Activated CD8-positive, alpha-beta memory T cell treated with anti-CD3 and anti-CD28 coated beads for 36 hours (primary cell): ENCODE measurements around the gene DDR1. TPM values are rescaled to one million over a fixed set of nuclear protein-coding genes. Genes with fewer than 3 reads are reported as not detected.
"Not testable (repeated sequence)": the region's sequence is repeated elsewhere in the genome, so short reads cannot be mapped to it uniquely, and the experiment has no call there.

ENCODE experiments used
- CTCF ChIA-PET: fragments of 350-600 bp; sonication (Branson Sonifier 250); formaldehyde crosslinking; loops from one replicate; lab custom pipeline; 2021; ENCODE audit warnings: antibody characterized with exemption; lab: Charles Lee
- POLR2A ChIA-PET: fragments of 350-600 bp; sonication (Branson Sonifier 250); formaldehyde crosslinking; loops from one replicate; lab custom pipeline; 2021; ENCODE audit warnings: antibody characterized with exemption; lab: Charles Lee
- total RNA-seq, 2 experiments: library from RNA; stranded (reverse); gene quantifications; one replicate each; pipeline ENCODE4 v1.2.3, GENCODE V29; 2021

DDR1 gene
- total RNA-seq, 2 experiments from 2014 or later, result 8.6 to 8.7 TPM

GRCh38 chr6:30924040-30924627, 39.8 kb downstream of the DDR1 start:
- POLR2A ChIA-PET, result interaction anchor here (0.5 to 0.7 kb wide), 2 partner anchors 58 to 125 kb away, joined by 3 to 5 read pairs; no protein-coding TSS in a partner anchor
- CTCF ChIA-PET, result not testable (repeated sequence)

GRCh38 chr6:30926644-30927043, 42.3 kb downstream of the DDR1 start:
- ChIA-PET POLR2A (no interaction called here), CTCF (interaction anchor here (0.7 to 1.0 kb wide), 2 partner anchors 99 to 161 kb away, joined by 3 read pairs; no protein-coding TSS in a partner anchor)

GRCh38 chr6:30927080-30927479, 42.8 kb downstream of the DDR1 start:
- ChIA-PET CTCF (interaction anchor here (0.7 to 1.0 kb wide), 3 partner anchors 97 to 160 kb away, joined by 3 read pairs; no protein-coding TSS in a partner anchor), POLR2A (interaction anchor here (0.7 kb wide), 1 partner anchor 268 kb away, joined by 6 read pairs; no protein-coding TSS in a partner anchor)

GRCh38 chr6:30928677-30929076, 44.4 kb downstream of the DDR1 start:
- ChIA-PET POLR2A (interaction anchor here (0.9 kb wide), 1 partner anchor 15 kb away, joined by 3 read pairs; the partner anchor contains the start of gene VARS2), CTCF (no interaction called here)

- ChIA-PET CTCF (no interaction called here), POLR2A (no interaction called here)
These were observed 46.2 kb downstream of the DDR1 start for GRCh38 chr6:30930506-30930905.

GRCh38 chr6:30931272-30931671, 47.0 kb downstream of the DDR1 start:
- CTCF ChIA-PET, result no interaction called here

GRCh38 chr6:30931969-30932645, 47.8 kb downstream of the DDR1 start, which contains the start of gene SFTA2:
Gene SFTA2, minus strand, starts transcription at chr6:30932170. Its CDS starts 74 bp downstream, at chr6:30932096.
- CTCF ChIA-PET, result no interaction called here
- POLR2A ChIA-PET, result no interaction called here

More at GRCh38 chr6:30931272-30931671, 47.0 kb downstream of the DDR1 start:
- POLR2A ChIA-PET, result no interaction called here

- ChIA-PET POLR2A (no interaction called here), CTCF (no interaction called here)
These were observed 48.5 kb downstream of the DDR1 start for GRCh38 chr6:30932665-30933365.

GRCh38 chr6:30935018-30935417, 50.7 kb downstream of the DDR1 start:
- CTCF ChIA-PET, result interaction anchor here (0.7 kb wide), 1 partner anchor 157 kb away, joined by 3 read pairs; no protein-coding TSS in a partner anchor
- POLR2A ChIA-PET, result no interaction called here

- ChIA-PET CTCF (interaction anchor here (1.1 kb wide), 1 partner anchor 21 kb away, joined by 3 read pairs; no protein-coding TSS in a partner anchor), POLR2A (no interaction called here)
These were observed 52.9 kb downstream of the DDR1 start for GRCh38 chr6:30937265-30937664.

- ChIA-PET CTCF (interaction anchor here (1.2 kb wide), 1 partner anchor 152 kb away, joined by 3 read pairs; no protein-coding TSS in a partner anchor), POLR2A (no interaction called here)
These were observed 54.4 kb downstream of the DDR1 start for GRCh38 chr6:30938730-30939129.

GRCh38 chr6:30939473-30939872, 55.2 kb downstream of the DDR1 start:
- POLR2A ChIA-PET, result no interaction called here
- CTCF ChIA-PET, result no interaction called here

GRCh38 chr6:30940361-30940986, 56.2 kb downstream of the DDR1 start, which contains the start of gene MUCL3:
Gene MUCL3, plus strand, starts transcription at chr6:30940973. Its CDS starts 27 bp downstream, at chr6:30941000.
- CTCF ChIA-PET, result interaction anchor here (0.6 kb wide), 1 partner anchor 96 kb away, joined by 3 read pairs; no protein-coding TSS in a partner anchor
- POLR2A ChIA-PET, result interaction anchor here (0.6 kb wide), 1 partner anchor 42 kb away, joined by 3 read pairs; no protein-coding TSS in a partner anchor

- ChIA-PET CTCF (interaction anchor here (0.7 kb wide), 2 partner anchors 45 to 818 kb away, joined by 3 to 5 read pairs; no protein-coding TSS in a partner anchor), POLR2A (no interaction called here)
These were observed 58.2 kb downstream of the DDR1 start for GRCh38 chr6:30942338-30943060.

- ChIA-PET CTCF (no interaction called here), POLR2A (no interaction called here)
These were observed 59.7 kb downstream of the DDR1 start for GRCh38 chr6:30944051-30944450.

GRCh38 chr6:30945281-30945680, 61.0 kb downstream of the DDR1 start:
- CTCF ChIA-PET, result no interaction called here
- POLR2A ChIA-PET, result no interaction called here

GRCh38 chr6:30947231-30947630, 62.9 kb downstream of the DDR1 start:
- CTCF ChIA-PET, result no interaction called here
- POLR2A ChIA-PET, result no interaction called here

GRCh38 chr6:30948811-30949210, 64.5 kb downstream of the DDR1 start:
- ChIA-PET CTCF (no interaction called here), POLR2A (no interaction called here)
